Liver (tissue), 9 donors: ENCODE results near the gene FBXO28. TPM values are rescaled to one million over a fixed set of nuclear protein-coding genes. Genes with fewer than 3 reads are reported as not detected.

ENCODE experiments used
- DNase-seq: peaks from one replicate; pipeline ENCODE4 v3.0.0-alpha.2; 2017; ENCODE audit warnings: low spot score
- H3K27ac ChIP-seq, 2 donors: one replicate each; pipeline ENCODE4 v1.7.0; 2013; ENCODE audit warnings: inconsistent platforms in 2 of 2, low read length in 2 of 2, control low read depth in 1 of 2, low read depth in 1 of 2, mild to moderate bottlenecking in 1 of 2
- H3K27me3 ChIP-seq, 4 donors: one replicate each; pipeline versions ENCODE4 v1.6.1 to v1.7.0; 2013; ENCODE audit warnings: low read length in 3 of 4, inconsistent platforms in 1 of 4, mild to moderate bottlenecking in 1 of 4, moderate library complexity in 1 of 4; ENCODE audit not compliant: control insufficient read depth in 4 of 4, insufficient read depth in 4 of 4
- H3K36me3 ChIP-seq, 4 donors: one replicate each; pipeline versions ENCODE4 v1.6.1 to v1.7.0; 2013; ENCODE audit warnings: low read length in 3 of 4, mild to moderate bottlenecking in 3 of 4, low read depth in 1 of 4, moderate library complexity in 1 of 4; ENCODE audit not compliant: control insufficient read depth in 4 of 4, insufficient read depth in 3 of 4
- H3K4me1 ChIP-seq, 4 donors: one replicate each; pipeline versions ENCODE4 v1.6.1 to v1.7.0; 2013; ENCODE audit warnings: low read length in 3 of 4, mild to moderate bottlenecking in 3 of 4, moderate library complexity in 1 of 4; ENCODE audit not compliant: control insufficient read depth in 4 of 4, insufficient read depth in 4 of 4
- H3K4me3 ChIP-seq, 3 donors: one replicate each; pipeline versions ENCODE4 v1.6.1 to v1.7.0; 2013; ENCODE audit warnings: low read length in 3 of 3, control low read depth in 1 of 3, low read depth in 1 of 3, mild to moderate bottlenecking in 1 of 3
- H3K9ac ChIP-seq, 2 donors: one replicate each; pipeline ENCODE4 v1.7.0; 2013; ENCODE audit warnings: low read length in 2 of 2, mild to moderate bottlenecking in 2 of 2, moderate library complexity in 2 of 2, control low read depth in 1 of 2, low read depth in 1 of 2
- H3K9me3 ChIP-seq, 4 donors: one replicate each; pipeline versions ENCODE4 v1.6.1 to v1.7.0; 2013; ENCODE audit warnings: low read length in 3 of 4; ENCODE audit not compliant: control insufficient read depth in 4 of 4
- ATF3 ChIP-seq: IDR thresholded peaks from 2 replicates; pipeline ENCODE4 v1.6.1; 2016; ENCODE audit warnings: antibody characterized with exemption
- FOXA1 ChIP-seq: IDR thresholded peaks from 2 replicates; pipeline ENCODE4 v1.6.1; 2016; ENCODE audit warnings: antibody characterized with exemption
- HNF4G ChIP-seq: IDR thresholded peaks from 2 replicates; pipeline ENCODE4 v1.6.1; 2016; ENCODE audit warnings: antibody characterized with exemption
- MAX ChIP-seq: IDR thresholded peaks from 2 replicates; pipeline ENCODE4 v1.6.1; 2016; ENCODE audit warnings: antibody characterized with exemption
- RAD21 ChIP-seq, 2 donors: IDR thresholded peaks; 2 replicates each; pipeline ENCODE4 v1.6.1; 2016; ENCODE audit warnings: antibody characterized with exemption in 2 of 2, mild to moderate bottlenecking in 2 of 2
- REST ChIP-seq: IDR thresholded peaks from 2 replicates; pipeline ENCODE4 v1.6.1; 2016; ENCODE audit warnings: antibody characterized with exemption, mild to moderate bottlenecking
- RXRA ChIP-seq, 2 donors: IDR thresholded peaks; 2 replicates each; pipeline ENCODE4 v1.6.1; 2017 to 2018; ENCODE audit warnings: antibody characterized with exemption in 2 of 2, mild to moderate bottlenecking in 1 of 2
- SP1 ChIP-seq: IDR thresholded peaks from 2 replicates; pipeline ENCODE4 v1.6.1; 2018; ENCODE audit warnings: antibody characterized with exemption, mild to moderate bottlenecking
- TAF1 ChIP-seq: conservative IDR thresholded peaks from 2 replicates; pipeline ENCODE4 v1.6.1; 2016; ENCODE audit warnings: antibody characterized with exemption, mild to moderate bottlenecking
- YY1 ChIP-seq: IDR thresholded peaks from 2 replicates; pipeline ENCODE4 v1.6.1; 2016; ENCODE audit warnings: antibody characterized with exemption, mild to moderate bottlenecking
- ZBTB33 ChIP-seq: IDR thresholded peaks from 2 replicates; pipeline ENCODE4 v1.6.1; 2016; ENCODE audit warnings: antibody characterized with exemption
- WGBS: extraction: QIAGEN DNeasy Blood & Tissue Kit; methylation state at CpG from one replicate; pipeline ENCODE4 v1.1.7; 2013; 5-methylcytosine and 5-hydroxymethylcytosine counted together
- polyA plus RNA-seq, 2 donors: library from polyadenylated mRNA; stranded (reverse) in 1 of 2; unstranded in 1 of 2; fragments of 200-250 nt in 1 of 2; fragments of >200 nt in 1 of 2; fragmentation: Nextera tagmentation in 1 of 2; extraction: Ambion mirVana in 1 of 2; gene quantifications; one replicate each; pipeline versions ENCODE4 v1.2.1 to v1.2.3, GENCODE V29; 2013 to 2015
- total RNA-seq, 2 donors: library from RNA; depleted of rRNA; stranded (reverse); fragments of >200 nt; gene quantifications; one replicate each; pipeline ENCODE4 v1.2.3, GENCODE V29; 2014
- donor health status: healthy.
- donor health status: healthy.
- donor health status: healthy.
- donor health status: healthy.
- donor health status: healthy.

FBXO28 gene
- total and polyA plus RNA-seq, 4 donors, result 6.7 to 23.1 (median 13.1) TPM

GRCh38 chr1:224173523-224173922 is 59.6 kb downstream of the FBXO28 start:
- peaks cover 0 to 2% (median under 1%) of the 10 kb centered on the region in 4 donors for H3K4me1 ChIP-seq
- WGBS, result 93% methylated on average over 5 of the region's 5 CpGs
- no peaks in the 10 kb centered on the region for H3K27me3 ChIP-seq
- no peak overlapping the region for H3K4me3 ChIP-seq
- TF ChIP-seq REST (no peak), YY1 (no peak), ZBTB33 (no peak), HNF4G (no peak), FOXA1 (no peak), RXRA (IDR thresholded peaks at IDR 0.05) (no peak), MAX (no peak), RAD21 (IDR thresholded peaks at IDR 0.05) (no peak), TAF1 (no peak), ATF3 (no peak)
- no peak overlapping the region for H3K9ac ChIP-seq
- no peaks in the 10 kb centered on the region for H3K9me3 ChIP-seq
- no peaks in the 10 kb centered on the region for H3K36me3 ChIP-seq
- no peak for DNase-seq
- no peak overlapping the region for H3K27ac ChIP-seq

- Histone ChIP-seq H3K27me3 (no peaks in the 10 kb centered on the region), H3K36me3 (no peaks in the 10 kb centered on the region), H3K27ac (no peak overlapping the region), H3K4me3 (no peak overlapping the region), H3K9me3 (no peaks in the 10 kb centered on the region), H3K4me1 (no peaks in the 10 kb centered on the region), H3K9ac (no peak overlapping the region)
- DNase-seq, result no peak
- 42% methylated on average over 21 of the region's 21 CpGs for WGBS
- TF ChIP-seq REST (no peak), TAF1 (no peak), RAD21 (IDR thresholded peaks at IDR 0.05) (no peak), SP1 (no peak)
These were observed 61.7 kb downstream of the FBXO28 start for GRCh38 chr1:224175617-224176016.
